ENCODE measurements around the gene PGBD1. TPM values are rescaled to one million over a fixed set of nuclear protein-coding genes. Genes with fewer than 3 reads are reported as not detected.

The PGBD1 gene
- total and polyA plus RNA-seq, 2 of the 13 experiments (the other 11 are each of a cell fraction or from before 2014, with no cell fraction given): 3.6 to 6.9 TPM

Small RNAs within 50 kb of the gene (small RNA-seq; reads per million reads assigned to genes)
- gene AL021997.1 (ENCODE audit: insufficient read depth in 2 of 3, insufficient read length in 3 of 3, low read depth in 2 of 3, low replicate concordance in 1 of 3) (0 reads per million in 3 experiments), gene AL021997.2 (ENCODE audit: insufficient read depth in 2 of 3, insufficient read length in 3 of 3, low read depth in 2 of 3, low replicate concordance in 1 of 3) (0 reads per million in 3 experiments)

Other genes starting within 250 kb of the PGBD1 start
- 8.6 and 11.2 TPM in 2 replicates for gene ZNF165, start 201.0 kb upstream of the PGBD1 start, total RNA-seq (2016; rRNA removed; fragmentation: Illumina TruSeq; extraction: Trizol)
- 0.58 and 0.78 TPM in 2 replicates for gene ZNF165, start 201.0 kb upstream of the PGBD1 start, polyA plus RNA-seq (2011; rRNA removed)
- gene ZSCAN16, start 157.0 kb upstream of the PGBD1 start, total RNA-seq (2016; rRNA removed; fragmentation: Illumina TruSeq; extraction: Trizol): 12.7 and 13.4 TPM in 2 replicates
- gene ZSCAN16, start 157.0 kb upstream of the PGBD1 start, polyA plus RNA-seq (2011; rRNA removed): 5.7 and 6.7 TPM in 2 replicates
- gene ZKSCAN8, start 139.7 kb upstream of the PGBD1 start, total RNA-seq (2016; rRNA removed; fragmentation: Illumina TruSeq; extraction: Trizol): 20.9 and 36.1 TPM in 2 replicates
- gene ZKSCAN8, start 139.7 kb upstream of the PGBD1 start, polyA plus RNA-seq (2011; rRNA removed): 10.8 and 12.4 TPM in 2 replicates
- gene ZSCAN9, start 56.3 kb upstream of the PGBD1 start, total RNA-seq (2016; rRNA removed; fragmentation: Illumina TruSeq; extraction: Trizol): 17.2 and 17.8 TPM in 2 replicates
- 14.6 and 16.3 TPM in 2 replicates for gene ZSCAN9, start 56.3 kb upstream of the PGBD1 start, polyA plus RNA-seq (2011; rRNA removed)
- gene ZKSCAN4, start 29.3 kb upstream of the PGBD1 start, total RNA-seq (2016; rRNA removed; fragmentation: Illumina TruSeq; extraction: Trizol): 7.8 and 10.2 TPM in 2 replicates
- gene ZKSCAN4, start 29.3 kb upstream of the PGBD1 start, polyA plus RNA-seq (2011; rRNA removed): 2.9 and 3.4 TPM in 2 replicates
- gene NKAPL, start 22.3 kb upstream of the PGBD1 start, total RNA-seq (2016; rRNA removed; fragmentation: Illumina TruSeq; extraction: Trizol): not detected in 2 replicates
- gene NKAPL, start 22.3 kb upstream of the PGBD1 start, polyA plus RNA-seq (2011; rRNA removed): not detected in 2 replicates
- 15.6 and 18.5 TPM in 2 replicates for gene ZSCAN26, start 14.4 kb upstream of the PGBD1 start, total RNA-seq (2016; rRNA removed; fragmentation: Illumina TruSeq; extraction: Trizol)
- gene ZSCAN26, start 14.4 kb upstream of the PGBD1 start, polyA plus RNA-seq (2011; rRNA removed): 12.0 and 13.4 TPM in 2 replicates
- gene ZSCAN31, start 54.6 kb downstream of the PGBD1 start, total RNA-seq (2016; rRNA removed; fragmentation: Illumina TruSeq; extraction: Trizol): 6.2 and 7.2 TPM in 2 replicates
- 3.6 and 5.3 TPM in 2 replicates for gene ZSCAN31, start 54.6 kb downstream of the PGBD1 start, polyA plus RNA-seq (2011; rRNA removed)
- 7.4 and 8.1 TPM in 2 replicates for gene ZKSCAN3, start 68.4 kb downstream of the PGBD1 start, total RNA-seq (2016; rRNA removed; fragmentation: Illumina TruSeq; extraction: Trizol)
- 3.3 and 3.6 TPM in 2 replicates for gene ZKSCAN3, start 68.4 kb downstream of the PGBD1 start, polyA plus RNA-seq (2011; rRNA removed)
- 8.9 and 9.8 TPM in 2 replicates for gene ZSCAN12, start 118.2 kb downstream of the PGBD1 start, total RNA-seq (2016; rRNA removed; fragmentation: Illumina TruSeq; extraction: Trizol)
- 2.6 and 2.8 TPM in 2 replicates for gene ZSCAN12, start 118.2 kb downstream of the PGBD1 start, polyA plus RNA-seq (2011; rRNA removed)
- gene ZSCAN23, start 161.9 kb downstream of the PGBD1 start, total RNA-seq (2016; rRNA removed; fragmentation: Illumina TruSeq; extraction: Trizol): 0.91 and 1.2 TPM in 2 replicates
- gene ZSCAN23, start 161.9 kb downstream of the PGBD1 start, polyA plus RNA-seq (2011; rRNA removed): 0.29 and 0.35 TPM in 2 replicates
- not detected in 2 replicates for gene GPX6, start 234.2 kb downstream of the PGBD1 start, total RNA-seq (2016; rRNA removed; fragmentation: Illumina TruSeq; extraction: Trizol)
- gene GPX6, start 234.2 kb downstream of the PGBD1 start, polyA plus RNA-seq (2011; rRNA removed): not detected in 2 replicates
- gene GPX5, start 244.3 kb downstream of the PGBD1 start, total RNA-seq (2016; rRNA removed; fragmentation: Illumina TruSeq; extraction: Trizol): not detected in 2 replicates
- not detected in 2 replicates for gene GPX5, start 244.3 kb downstream of the PGBD1 start, polyA plus RNA-seq (2011; rRNA removed)

Measured in HepG2 (cell line).